Natural killer cell treated with Interleukin-12 subunit alpha and Interleukin-12 subunit beta and Interleukin-15 and Interleukin-18, amount 100 ng/mL, for 72 hours (primary cell): ENCODE measurements around the gene NR1I3. TPM values are rescaled to one million over a fixed set of nuclear protein-coding genes. Genes with fewer than 3 reads are reported as not detected.

Experiments used
- ATAC-seq, 2 donors: fragments of 150-1000 bp; cut with Tn5 transposase in 1 of 2; sonication (Bioruptor Pico), chemical (Tn5 transposase) in 1 of 2; 2 replicates each; pipeline ENCODE4 v1.10.0; 2021
- DNase-seq: peaks from one replicate; pipeline ENCODE4 v3.0.0; 2022; ENCODE audit warnings: low spot score
- H3K27ac Mint-ChIP-seq, 2 donors: 1 replicate in 1 of 2; 2 replicates in 1 of 2; pipeline ENCODE4 v1.8.0; 2022; ENCODE audit warnings: mixed read lengths in 2 of 2, mild to moderate bottlenecking in 1 of 2, moderate library complexity in 1 of 2
- H3K27me3 Mint-ChIP-seq, 2 donors: 1 replicate in 1 of 2; 2 replicates in 1 of 2; pipeline ENCODE4 v1.8.0; 2022; ENCODE audit warnings: mixed read lengths in 2 of 2
- H3K36me3 Mint-ChIP-seq: one replicate; pipeline ENCODE4 v1.8.0; 2022; ENCODE audit warnings: mixed read lengths
- H3K4me1 Mint-ChIP-seq, 2 donors: 1 replicate in 1 of 2; 2 replicates in 1 of 2; pipeline ENCODE4 v1.8.0; 2022; ENCODE audit warnings: low read depth in 2 of 2, mixed read lengths in 2 of 2, mild to moderate bottlenecking in 1 of 2
- H3K4me3 Mint-ChIP-seq: one replicate; pipeline ENCODE4 v1.8.0; 2022; ENCODE audit warnings: mixed read lengths
- H3K9me3 Mint-ChIP-seq: 2 replicates; pipeline ENCODE4 v1.8.0; 2022; ENCODE audit warnings: mixed read lengths
- total RNA-seq, 2 donors: library from RNA; stranded (reverse); gene quantifications; one replicate each; pipeline ENCODE4 v1.2.3, GENCODE V29; 2022

The NR1I3 gene, protein sequence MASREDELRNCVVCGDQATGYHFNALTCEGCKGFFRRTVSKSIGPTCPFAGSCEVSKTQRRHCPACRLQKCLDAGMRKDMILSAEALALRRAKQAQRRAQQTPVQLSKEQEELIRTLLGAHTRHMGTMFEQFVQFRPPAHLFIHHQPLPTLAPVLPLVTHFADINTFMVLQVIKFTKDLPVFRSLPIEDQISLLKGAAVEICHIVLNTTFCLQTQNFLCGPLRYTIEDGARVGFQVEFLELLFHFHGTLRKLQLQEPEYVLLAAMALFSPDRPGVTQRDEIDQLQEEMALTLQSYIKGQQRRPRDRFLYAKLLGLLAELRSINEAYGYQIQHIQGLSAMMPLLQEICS
- total RNA-seq: not detected

DNA sequence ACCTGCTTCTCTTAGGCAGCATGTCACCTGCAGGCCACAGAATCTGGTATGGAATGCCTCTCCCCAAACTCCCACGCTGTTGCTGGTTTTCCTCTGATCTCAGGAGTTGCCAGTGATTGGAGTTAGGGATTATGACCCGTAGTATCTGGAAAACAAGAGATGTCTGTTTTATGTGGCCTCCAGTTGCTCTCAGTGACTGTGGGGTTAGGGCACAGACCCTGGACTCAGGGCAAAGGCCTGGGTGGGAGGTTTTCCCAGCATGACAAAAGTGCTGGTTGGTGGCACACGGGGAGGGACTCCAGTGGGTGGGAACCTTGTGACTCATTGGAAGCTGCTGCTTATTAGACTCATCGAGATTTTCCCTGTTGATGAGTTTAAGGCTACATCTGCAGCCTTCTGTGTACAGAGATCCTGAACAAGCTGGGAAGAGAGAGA, at the start of gene NR1I3:
TSS of gene NR1I3 (minus strand) at position 165 of the 435 bp plus-strand sequence. CDS start 1,638 bp downstream, outside the sequence.
- Mint-ChIP-seq H3K4me3 (no peak within 1 kb of the TSS), H3K4me1 (no peaks in the 10 kb centered on the region), H3K27me3 (peaks cover 6 to 19% of the 10 kb centered on the region in 2 donors), H3K27ac (no peak within 1 kb of the TSS), H3K36me3 (no peaks in the 10 kb centered on the region), H3K9me3 (no peaks in the 10 kb centered on the region)
- no peak for DNase-seq
- ATAC-seq: no peak

DNA sequence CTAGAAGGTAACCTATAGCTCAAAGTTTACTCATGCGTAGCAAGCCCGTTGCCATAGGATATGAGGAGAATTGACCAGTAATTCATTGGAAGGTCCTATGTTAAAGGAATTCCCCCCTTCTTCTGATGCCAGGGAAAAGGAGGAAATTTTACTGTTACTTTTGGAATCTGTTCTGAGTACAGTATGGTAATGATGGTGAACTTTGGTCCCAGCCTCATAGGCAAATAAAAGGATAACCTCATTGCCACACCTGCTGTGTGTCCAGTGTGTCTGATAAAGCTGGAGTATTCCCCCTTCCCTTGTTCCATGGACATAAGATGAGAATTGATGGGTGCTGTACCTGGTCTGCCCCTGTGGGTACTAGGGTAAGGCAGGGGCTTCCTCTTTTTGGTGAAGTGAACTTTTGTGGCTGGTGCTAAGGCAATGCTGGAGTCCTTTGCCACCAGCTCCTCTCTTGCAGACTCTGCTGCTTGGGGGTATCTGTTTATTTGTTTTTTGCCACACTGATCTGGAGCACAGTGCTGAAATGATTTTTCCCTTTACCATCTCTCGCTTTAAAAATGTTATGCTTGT, 49.6 kb upstream of the NR1I3 start:
- Mint-ChIP-seq H3K36me3 (no peaks in the 10 kb centered on the region), H3K4me3 (no peak overlapping the region), H3K4me1 (peaks cover 4 to 6% of the 10 kb centered on the region in 2 donors), H3K27ac (no peak overlapping the region), H3K27me3 (peaks cover 8 to 11% of the 10 kb centered on the region in 2 donors), H3K9me3 (no peaks in the 10 kb centered on the region)
- no peak for DNase-seq
- ATAC-seq: no peak

DNA sequence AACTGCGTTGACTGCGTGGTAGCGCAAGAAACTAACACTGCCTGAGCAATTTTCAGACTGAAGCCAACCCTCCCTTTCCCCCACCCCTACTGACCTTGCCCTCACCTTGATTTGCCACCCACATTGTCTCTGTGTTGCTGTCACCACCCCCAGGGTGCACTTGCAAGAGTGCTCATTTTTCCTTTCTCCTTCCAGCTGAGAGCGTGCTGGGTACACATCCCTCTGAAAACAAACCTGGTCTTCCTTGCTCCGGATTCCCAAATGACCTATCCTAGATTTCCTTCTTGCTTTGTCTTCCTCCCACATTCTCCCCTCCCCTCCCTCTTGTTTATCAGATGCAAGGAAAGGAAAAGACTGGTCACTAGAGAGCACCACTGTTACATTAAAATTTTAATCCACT, 47.5 kb upstream of the NR1I3 start:
- no peak overlapping the region for H3K4me3 Mint-ChIP-seq
- DNase-seq (no peak), ATAC-seq (no peak)
- no peaks in the 10 kb centered on the region for H3K36me3 Mint-ChIP-seq
- H3K4me1 Mint-ChIP-seq: no peaks in the 10 kb centered on the region
- H3K27me3 Mint-ChIP-seq: peaks cover 9 to 12% of the 10 kb centered on the region in 2 donors
- no peak overlapping the region for H3K27ac Mint-ChIP-seq
- H3K9me3 Mint-ChIP-seq: no peaks in the 10 kb centered on the region

DNA sequence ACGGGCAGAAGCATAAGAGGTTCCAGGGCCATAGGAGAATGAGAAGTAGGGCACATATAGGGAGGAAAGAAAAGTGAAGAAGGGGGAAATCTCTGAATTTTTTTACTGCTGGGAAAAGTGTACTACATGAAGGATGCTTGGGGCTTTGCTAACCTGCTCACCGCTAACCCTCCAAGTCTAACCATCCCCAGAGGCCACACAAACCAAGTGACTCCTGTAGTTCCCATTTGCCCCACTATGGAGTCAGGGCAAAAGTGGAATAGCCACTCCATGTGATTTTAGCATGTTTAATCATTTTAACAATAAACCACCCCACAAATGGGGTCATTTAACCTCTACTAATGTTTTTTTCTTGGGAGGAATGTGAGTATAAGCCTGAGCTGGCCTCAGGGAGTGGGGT, 47.1 kb upstream of the NR1I3 start:
- no peaks in the 10 kb centered on the region for H3K9me3 Mint-ChIP-seq
- peaks cover 9 to 12% of the 10 kb centered on the region in 2 donors for H3K27me3 Mint-ChIP-seq
- ATAC-seq: no peak
- no peak for DNase-seq
- no peak overlapping the region for H3K4me3 Mint-ChIP-seq
- H3K27ac Mint-ChIP-seq: no peak overlapping the region
- H3K36me3 Mint-ChIP-seq: no peaks in the 10 kb centered on the region
- no peaks in the 10 kb centered on the region for H3K4me1 Mint-ChIP-seq

DNA sequence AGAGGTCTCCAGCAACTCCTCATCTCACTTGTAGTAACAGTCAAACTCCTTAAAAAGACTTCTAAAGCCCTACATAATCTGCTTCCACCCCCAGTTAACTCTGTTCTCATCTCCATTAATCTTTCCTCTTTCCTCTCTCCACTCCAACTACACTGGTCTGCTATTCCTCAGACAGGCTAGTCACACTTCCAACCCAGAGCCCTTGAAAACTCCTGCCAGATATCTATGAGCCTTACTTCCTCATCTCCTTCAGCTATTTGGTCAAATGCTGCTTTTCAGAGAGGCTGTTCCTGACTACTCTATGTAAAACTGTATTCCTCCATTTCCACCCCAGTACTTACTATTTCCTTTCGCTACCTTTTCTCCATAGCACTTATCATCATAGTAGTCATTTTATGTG, 45.0 kb upstream of the NR1I3 start:
- Mint-ChIP-seq H3K4me1 (no peaks in the 10 kb centered on the region), H3K27ac (no peak overlapping the region), H3K9me3 (no peaks in the 10 kb centered on the region), H3K36me3 (no peaks in the 10 kb centered on the region), H3K27me3 (peaks cover 15 to 19% of the 10 kb centered on the region in 2 donors), H3K4me3 (no peak overlapping the region)
- no peak for DNase-seq
- ATAC-seq: no peak

DNA sequence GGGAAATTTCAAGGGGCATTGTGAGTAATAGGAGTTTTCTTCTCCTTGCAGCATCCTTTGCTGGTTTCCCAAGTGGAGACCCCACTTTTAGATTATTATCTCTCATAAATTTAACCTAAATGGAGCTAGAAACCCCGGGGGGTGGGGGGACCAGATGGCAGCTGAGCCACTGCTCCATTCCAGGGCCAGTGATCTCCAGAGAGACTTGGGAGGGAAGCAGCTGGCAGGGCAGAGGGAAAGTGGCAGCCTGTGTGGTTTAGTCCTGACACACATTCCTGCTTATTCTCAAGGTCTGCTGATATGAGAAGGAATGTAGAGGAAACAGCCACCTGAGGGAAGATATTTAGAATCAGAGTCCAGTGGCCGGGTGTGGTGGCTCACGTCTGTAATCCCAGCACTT, 36.9 kb upstream of the NR1I3 start:
- Mint-ChIP-seq H3K27ac (no peak overlapping the region), H3K36me3 (no peaks in the 10 kb centered on the region), H3K4me3 (no peak overlapping the region), H3K9me3 (no peaks in the 10 kb centered on the region), H3K27me3 (peaks cover 17 to 41% of the 10 kb centered on the region in 2 donors), H3K4me1 (no peaks in the 10 kb centered on the region)
- no peak for DNase-seq
- no peak for ATAC-seq

DNA sequence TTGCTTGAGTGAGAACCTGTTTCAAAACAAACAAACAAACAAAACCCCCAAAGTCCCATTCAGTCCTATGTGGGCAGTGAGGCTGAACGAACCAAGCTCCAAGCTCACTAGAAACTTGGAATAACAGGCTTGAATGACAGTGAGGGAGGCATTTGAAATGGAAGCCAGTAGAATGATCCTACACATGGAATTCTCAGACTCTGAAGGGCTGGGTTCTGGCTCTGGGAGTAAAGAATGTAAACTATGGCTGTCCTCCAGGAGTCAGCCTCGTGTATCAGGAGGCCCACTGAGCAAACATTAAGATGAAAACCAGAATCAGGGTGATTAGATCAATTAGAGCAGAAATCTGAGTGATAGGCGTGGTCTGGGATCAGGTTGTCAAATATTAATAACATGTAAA, 35.4 kb upstream of the NR1I3 start:
- DNase-seq (no peak), ATAC-seq (no peak)
- Mint-ChIP-seq H3K4me1 (no peaks in the 10 kb centered on the region), H3K36me3 (no peaks in the 10 kb centered on the region), H3K4me3 (no peak overlapping the region), H3K27ac (no peak overlapping the region), H3K27me3 (peaks cover 14 to 35% of the 10 kb centered on the region in 2 donors), H3K9me3 (no peaks in the 10 kb centered on the region)

DNA sequence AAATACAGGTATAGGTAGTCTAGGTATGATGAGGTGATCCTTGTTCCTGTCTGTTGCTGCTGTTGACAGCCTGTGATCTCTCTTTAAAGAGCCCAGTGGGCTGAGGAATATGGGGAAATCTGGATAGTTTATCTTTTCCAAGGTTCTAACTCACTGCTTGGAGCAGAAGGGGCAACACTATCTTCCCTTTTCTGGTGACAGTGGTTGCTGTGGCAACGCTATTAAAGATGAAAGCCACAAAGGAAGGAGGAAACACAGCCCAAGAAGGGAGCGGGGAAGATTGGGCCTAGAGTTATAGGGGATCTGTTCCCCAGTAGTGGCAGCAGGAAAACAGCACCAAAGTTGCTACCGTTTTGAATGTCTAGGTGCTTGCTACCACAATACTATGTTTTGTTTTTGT, 29.3 kb upstream of the NR1I3 start:
- no peaks in the 10 kb centered on the region for H3K36me3 Mint-ChIP-seq
- DNase-seq (no peak), ATAC-seq (no peak)
- no peaks in the 10 kb centered on the region for H3K4me1 Mint-ChIP-seq
- no peaks in the 10 kb centered on the region for H3K9me3 Mint-ChIP-seq
- peaks cover 5 to 6% of the 10 kb centered on the region in 2 donors for H3K27me3 Mint-ChIP-seq
- H3K27ac Mint-ChIP-seq: no peak overlapping the region
- no peak overlapping the region for H3K4me3 Mint-ChIP-seq

DNA sequence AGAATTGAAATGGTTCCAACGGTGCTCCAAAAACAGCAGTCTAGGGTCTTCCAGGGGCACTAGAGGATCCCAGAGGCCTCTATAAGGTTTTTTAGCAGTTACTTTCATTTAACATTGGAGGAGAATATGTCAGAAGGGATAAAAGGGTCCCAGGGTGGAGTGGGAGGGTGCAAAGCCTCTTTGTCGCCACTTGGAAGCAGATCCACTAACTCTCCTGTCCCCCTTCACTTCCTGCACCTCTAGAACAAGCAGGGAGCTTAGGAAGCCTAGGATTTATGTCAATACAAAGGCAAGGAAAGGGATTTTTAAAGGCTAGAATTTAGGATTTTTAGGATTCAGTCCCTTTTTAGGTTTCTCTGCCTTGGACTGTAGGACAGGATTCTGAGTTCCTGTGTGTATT, 28.8 kb upstream of the NR1I3 start:
- H3K36me3 Mint-ChIP-seq: no peaks in the 10 kb centered on the region
- no peak overlapping the region for H3K27ac Mint-ChIP-seq
- no peak overlapping the region for H3K4me3 Mint-ChIP-seq
- peaks cover 7 to 10% of the 10 kb centered on the region in 2 donors for H3K27me3 Mint-ChIP-seq
- DNase-seq: no peak
- H3K4me1 Mint-ChIP-seq: no peaks in the 10 kb centered on the region
- no peaks in the 10 kb centered on the region for H3K9me3 Mint-ChIP-seq
- no peak for ATAC-seq

DNA sequence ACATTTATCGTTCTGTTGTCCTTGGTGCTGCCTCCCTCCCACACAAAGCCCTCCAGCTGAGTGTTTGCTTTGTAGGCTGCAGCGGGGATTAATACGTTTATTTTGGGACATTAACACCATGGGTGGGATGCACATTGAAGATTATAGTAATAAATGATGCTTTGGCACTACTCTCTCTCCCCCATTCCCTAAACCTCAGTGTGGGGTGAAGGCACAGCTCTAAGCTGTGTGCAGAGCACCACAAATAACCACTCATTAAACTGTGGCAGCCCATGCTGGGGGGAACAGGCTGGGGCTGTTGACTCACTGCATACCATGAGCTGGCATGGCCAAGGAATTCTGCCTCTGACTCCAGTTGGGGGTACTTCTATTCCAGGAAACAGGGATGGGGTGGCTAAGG, 28.2 kb upstream of the NR1I3 start:
- Mint-ChIP-seq H3K27me3 (peaks cover 14 to 16% of the 10 kb centered on the region in 2 donors), H3K4me3 (no peak overlapping the region)

DNA sequence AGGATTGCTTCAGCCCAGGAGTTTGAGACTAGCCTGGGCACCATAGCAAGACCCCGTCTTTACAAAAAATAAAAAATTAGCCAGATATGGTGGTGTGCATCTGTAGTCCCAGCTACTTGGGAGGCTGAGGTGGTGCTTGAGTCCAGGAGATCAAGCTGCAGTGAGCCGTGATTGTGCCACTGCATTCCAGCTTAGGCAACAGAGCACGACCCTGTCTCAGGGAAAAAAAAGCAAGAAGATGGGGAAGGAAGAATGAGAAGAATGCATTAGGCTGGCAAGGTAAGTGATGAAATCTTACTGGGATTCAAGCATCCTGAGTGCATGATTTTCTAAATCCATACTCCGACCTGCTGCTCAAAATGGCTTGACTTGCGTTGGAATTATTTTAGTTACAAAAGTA, 27.3 kb upstream of the NR1I3 start:
- Mint-ChIP-seq H3K36me3 (no peaks in the 10 kb centered on the region), H3K27ac (no peak overlapping the region), H3K27me3 (peaks cover 19 to 25% of the 10 kb centered on the region in 2 donors), H3K9me3 (no peaks in the 10 kb centered on the region), H3K4me3 (no peak overlapping the region), H3K4me1 (no peaks in the 10 kb centered on the region)
- DNase-seq (no peak), ATAC-seq (no peak)

More for the DNA sequence above, 28.2 kb upstream of the NR1I3 start:
- Mint-ChIP-seq H3K9me3 (no peaks in the 10 kb centered on the region), H3K36me3 (no peaks in the 10 kb centered on the region), H3K4me1 (no peaks in the 10 kb centered on the region), H3K27ac (no peak overlapping the region)
- DNase-seq: no peak
- ATAC-seq: no peak

DNA sequence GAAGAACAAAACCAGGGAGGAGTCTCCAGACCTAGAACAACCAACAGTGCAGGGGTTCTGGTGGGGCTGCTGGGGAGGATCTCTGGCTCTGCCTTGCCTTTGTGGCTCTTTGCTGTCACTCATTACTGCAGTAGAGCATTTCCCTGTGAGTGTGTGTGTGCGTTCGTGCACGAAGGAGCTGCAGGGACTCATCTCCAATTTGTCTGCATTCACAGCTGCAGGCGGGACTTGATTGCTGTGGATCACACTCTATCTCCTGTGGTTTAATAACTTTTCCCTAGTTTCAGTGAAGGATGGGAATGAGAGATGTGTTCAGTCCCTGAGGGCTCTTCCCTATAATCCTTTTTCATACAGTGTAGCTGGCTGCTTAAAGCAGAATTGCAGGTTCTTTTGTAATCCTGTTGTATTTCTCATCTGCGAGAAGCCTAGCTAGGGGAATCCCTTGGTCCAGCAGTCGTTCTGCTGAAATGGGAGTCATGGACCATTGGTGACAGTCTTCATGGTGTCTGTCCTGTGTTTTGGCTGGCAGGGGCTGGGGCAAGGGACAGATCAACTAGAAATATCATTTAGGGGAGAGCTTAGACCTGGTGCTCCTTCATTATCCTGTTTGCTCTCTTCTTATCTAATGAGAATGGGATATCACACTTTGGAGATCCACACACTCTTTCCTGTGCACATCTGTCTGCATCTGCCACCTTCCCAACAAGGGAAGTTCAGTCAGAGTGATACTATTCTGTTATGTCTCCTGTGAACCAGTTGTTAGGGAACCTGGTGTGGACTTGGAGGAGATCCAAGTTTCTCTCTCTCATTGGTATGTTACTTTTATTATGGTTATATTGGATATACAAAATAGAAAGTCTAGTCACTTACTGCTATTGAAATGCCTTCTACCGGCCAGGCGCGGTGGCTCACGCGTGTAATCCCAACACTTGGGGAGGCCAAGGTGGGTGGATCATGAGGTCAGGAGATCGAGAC, 23.5 kb upstream of the NR1I3 start:
- no peak for ATAC-seq
- Mint-ChIP-seq H3K27me3 (peaks cover 40 to 55% of the 10 kb centered on the region in 2 donors), H3K9me3 (no peaks in the 10 kb centered on the region), H3K27ac (no peak overlapping the region), H3K4me1 (peaks cover 12 to 13% of the 10 kb centered on the region in 2 donors), H3K36me3 (peaks cover 9% of the 10 kb centered on the region), H3K4me3 (no peak overlapping the region)
- DNase-seq: no peak

DNA sequence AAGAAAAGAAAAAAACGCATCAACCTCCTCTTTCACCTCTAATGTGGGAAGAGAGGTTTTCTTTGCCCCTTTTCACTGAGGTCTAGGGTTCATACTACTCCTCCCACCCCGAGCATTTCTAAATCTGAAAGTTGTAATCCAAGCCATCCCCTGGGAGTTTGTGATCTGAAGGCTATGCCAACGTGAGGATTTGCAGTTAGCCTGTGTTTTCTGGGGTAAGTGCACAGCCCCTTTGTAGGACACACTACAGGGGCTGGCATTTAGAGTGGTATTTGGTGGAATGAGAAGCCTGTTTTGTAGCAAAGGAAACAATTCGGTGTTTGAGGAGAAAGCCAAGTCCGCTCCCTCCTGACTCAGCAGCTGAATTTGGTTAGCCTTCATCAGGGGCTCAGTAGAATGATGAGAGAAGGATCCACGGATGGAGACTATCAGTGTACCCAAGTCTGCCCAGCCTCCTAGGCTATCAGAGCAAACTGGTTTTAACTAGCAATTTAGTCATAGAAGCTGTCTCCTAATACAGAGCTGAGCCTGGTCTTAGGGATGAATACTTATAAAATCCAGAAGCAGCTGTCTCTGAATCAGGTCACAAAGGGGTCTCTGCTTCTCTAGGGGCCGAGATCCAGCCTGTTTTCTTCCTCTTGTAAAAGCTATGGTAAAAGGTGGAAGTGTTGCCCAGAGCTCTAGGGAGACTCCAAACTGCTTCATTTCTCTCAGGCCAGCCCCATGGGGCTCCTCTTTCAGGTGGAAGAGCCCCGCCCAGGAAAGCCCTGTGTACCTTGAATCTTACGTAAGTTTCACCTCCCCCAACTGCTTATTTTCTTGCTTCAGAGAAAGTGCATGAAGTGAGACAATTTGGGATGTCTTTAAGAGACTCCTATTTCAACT, 22.6 kb upstream of the NR1I3 start:
- no peaks in the 10 kb centered on the region for H3K9me3 Mint-ChIP-seq
- peaks cover 12 to 13% of the 10 kb centered on the region in 2 donors for H3K4me1 Mint-ChIP-seq
- peaks cover 43 to 59% of the 10 kb centered on the region in 2 donors for H3K27me3 Mint-ChIP-seq
- ATAC-seq (no peak), DNase-seq (no peak)
- no peak overlapping the region for H3K27ac Mint-ChIP-seq
- no peak overlapping the region for H3K4me3 Mint-ChIP-seq
- H3K36me3 Mint-ChIP-seq: peaks cover 10% of the 10 kb centered on the region
